Stimulated activated naive B cell treated with anti-CD40 and anti-IgM and Interleukin-4, amounts not matched to agents 10 μg/mL and 1 μg/mL and 100 μg/mL, for 72 hours (primary cell): ENCODE results near the gene HCN3.

Source experiments
- ATAC-seq, 2 donors: fragments of 150-1000 bp; cut with Tn5 transposase; replicated peaks; 2 replicates each; pipeline ENCODE4 v1.10.0; 2021; ENCODE audit warnings: moderate library complexity in 1 of 2
- DNase-seq: peaks from one replicate; pipeline ENCODE4 v3.0.0; 2021
- H3K27ac Mint-ChIP-seq: one replicate; pipeline ENCODE4 v1.8.0; 2022; ENCODE audit warnings: mild to moderate bottlenecking, mixed read lengths
- H3K27me3 Mint-ChIP-seq, 2 donors: one replicate each; pipeline ENCODE4 v1.8.0; 2022; ENCODE audit warnings: mixed read lengths in 2 of 2
- H3K36me3 Mint-ChIP-seq, 2 donors: one replicate each; pipeline ENCODE4 v1.8.0; 2022; ENCODE audit warnings: mixed read lengths in 2 of 2, mild to moderate bottlenecking in 1 of 2
- H3K4me1 Mint-ChIP-seq, 2 donors: one replicate each; pipeline ENCODE4 v1.8.0; 2022; ENCODE audit warnings: mixed read lengths in 2 of 2, mild to moderate bottlenecking in 1 of 2
- H3K4me3 Mint-ChIP-seq, 2 donors: one replicate each; pipeline ENCODE4 v1.8.0; 2022; ENCODE audit warnings: mild to moderate bottlenecking in 2 of 2, mixed read lengths in 2 of 2, moderate library complexity in 1 of 2
- H3K9me3 Mint-ChIP-seq, 2 donors: one replicate each; pipeline ENCODE4 v1.8.0; 2022; ENCODE audit warnings: mixed read lengths in 2 of 2, mild to moderate bottlenecking in 1 of 2

HCN3 gene

DNA sequence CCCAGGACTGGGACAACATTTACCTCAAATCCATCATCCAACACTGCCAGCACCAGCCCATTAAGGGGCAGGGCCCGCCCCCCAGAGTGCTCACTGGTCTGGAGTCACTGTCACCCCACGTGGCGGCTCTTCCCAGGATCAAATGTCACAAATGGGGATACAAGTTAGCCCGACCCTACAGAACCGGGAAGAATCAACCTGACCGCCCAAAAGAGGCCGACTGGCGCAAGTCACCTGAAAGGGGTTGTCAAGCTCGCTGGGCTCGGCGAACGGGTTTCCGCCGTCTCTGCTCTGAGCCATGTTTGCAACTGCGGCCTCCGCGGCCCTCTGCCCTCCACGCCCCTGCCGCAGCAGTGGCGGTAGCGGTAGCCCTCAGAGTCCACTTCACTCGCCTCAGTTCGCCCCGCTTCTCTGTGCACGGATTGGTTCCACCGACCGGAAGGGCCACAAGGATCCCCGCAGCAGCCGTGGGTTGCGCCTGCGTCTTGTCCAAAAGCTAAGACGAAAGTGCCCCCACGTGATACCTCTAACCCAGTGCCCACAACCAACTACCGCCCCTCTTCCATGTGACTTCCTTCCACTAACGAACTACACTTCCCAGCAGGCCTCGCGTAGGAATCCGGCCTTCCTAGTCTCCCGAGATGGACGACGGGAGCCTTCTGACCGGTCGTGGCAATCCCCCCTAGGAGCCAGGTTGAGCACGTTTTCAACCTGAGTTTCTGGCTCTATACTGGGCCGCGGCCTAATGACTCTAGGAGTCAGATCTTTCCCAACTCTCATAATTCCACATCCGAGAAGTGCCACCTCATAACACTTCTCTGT lies 15.2 kb upstream of the HCN3 start, which contains the start of gene SCAMP3:
Gene SCAMP3, minus strand, starts transcription at position 509 of the 822 bp plus-strand sequence. Its CDS starts 209 bp downstream, at position 300.
- no peaks in the 10 kb centered on the region for H3K27me3 Mint-ChIP-seq
- ATAC-seq = peak; percentile 97
- peak within 1 kb of the TSS; percentile 97 for H3K4me3 Mint-ChIP-seq
- peak; percentile 91 for DNase-seq
- H3K36me3 Mint-ChIP-seq = peaks cover 62 to 67% of the 10 kb centered on the region in 2 donors
- peaks cover 26 to 58% of the 10 kb centered on the region in 2 donors for H3K4me1 Mint-ChIP-seq
- no peaks in the 10 kb centered on the region for H3K9me3 Mint-ChIP-seq
- H3K27ac Mint-ChIP-seq = peak within 1 kb of the TSS; percentile 98

GRCh38 chr1:155263067-155263466 lies 14.2 kb upstream of the HCN3 start:
- no peaks in the 10 kb centered on the region for H3K27me3 Mint-ChIP-seq

GRCh38 chr1:155266553-155266952 lies 10.7 kb upstream of the HCN3 start:
- no peaks in the 10 kb centered on the region for H3K27me3 Mint-ChIP-seq
- no peaks in the 10 kb centered on the region for H3K9me3 Mint-ChIP-seq
- H3K27ac Mint-ChIP-seq = peak overlapping the region; percentile 3
- H3K4me1 Mint-ChIP-seq = peaks cover 18 to 45% of the 10 kb centered on the region in 2 donors
- H3K36me3 Mint-ChIP-seq = peaks cover 64 to 75% of the 10 kb centered on the region in 2 donors
- no peak overlapping the region for H3K4me3 Mint-ChIP-seq
- ATAC-seq (no peak), DNase-seq (no peak)

More at GRCh38 chr1:155263067-155263466, 14.2 kb upstream of the HCN3 start:
- DNase-seq (no peak), ATAC-seq (no peak)
- Mint-ChIP-seq H3K4me3 (no peak overlapping the region), H3K9me3 (no peaks in the 10 kb centered on the region), H3K27ac (peak overlapping the region; percentile 98), H3K4me1 (peaks cover 25 to 52% of the 10 kb centered on the region in 2 donors), H3K36me3 (peaks cover 63 to 68% of the 10 kb centered on the region in 2 donors)

DNA sequence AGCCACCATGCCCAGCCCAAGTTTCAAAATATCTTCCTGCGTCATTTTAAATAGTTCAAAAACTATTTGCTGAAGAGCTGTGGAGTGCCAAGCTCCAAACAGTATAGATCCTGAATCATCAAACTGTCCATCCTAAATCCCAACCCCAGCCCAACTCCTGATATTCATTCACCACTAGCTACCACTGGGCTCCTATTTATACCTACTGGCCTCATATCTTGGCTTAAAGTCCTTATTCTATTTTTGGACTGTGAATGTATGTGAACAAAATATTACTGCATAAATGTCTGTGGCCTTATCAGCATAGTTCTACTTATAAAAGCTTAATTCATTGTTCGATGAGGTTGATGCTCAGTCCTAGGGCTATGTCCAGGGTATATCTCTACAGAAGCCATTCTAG lies 9.9 kb upstream of the HCN3 start:
- Mint-ChIP-seq H3K4me3 (no peak overlapping the region), H3K4me1 (peaks cover 17 to 41% of the 10 kb centered on the region in 2 donors), H3K36me3 (peaks cover 56 to 68% of the 10 kb centered on the region in 2 donors), H3K27me3 (no peaks in the 10 kb centered on the region), H3K27ac (no peak overlapping the region), H3K9me3 (no peaks in the 10 kb centered on the region)
- DNase-seq = no peak
- no peak for ATAC-seq

- no peak for DNase-seq
- no peaks in the 10 kb centered on the region for H3K27me3 Mint-ChIP-seq
- no peak overlapping the region for H3K27ac Mint-ChIP-seq
- ATAC-seq = no peak
- no peak overlapping the region for H3K4me3 Mint-ChIP-seq
- H3K9me3 Mint-ChIP-seq = no peaks in the 10 kb centered on the region
- peaks cover 50 to 64% of the 10 kb centered on the region in 2 donors for H3K36me3 Mint-ChIP-seq
- peaks cover 13 to 37% of the 10 kb centered on the region in 2 donors for H3K4me1 Mint-ChIP-seq
These were observed 8.6 kb upstream of the HCN3 start for GRCh38 chr1:155268630-155269029.

DNA sequence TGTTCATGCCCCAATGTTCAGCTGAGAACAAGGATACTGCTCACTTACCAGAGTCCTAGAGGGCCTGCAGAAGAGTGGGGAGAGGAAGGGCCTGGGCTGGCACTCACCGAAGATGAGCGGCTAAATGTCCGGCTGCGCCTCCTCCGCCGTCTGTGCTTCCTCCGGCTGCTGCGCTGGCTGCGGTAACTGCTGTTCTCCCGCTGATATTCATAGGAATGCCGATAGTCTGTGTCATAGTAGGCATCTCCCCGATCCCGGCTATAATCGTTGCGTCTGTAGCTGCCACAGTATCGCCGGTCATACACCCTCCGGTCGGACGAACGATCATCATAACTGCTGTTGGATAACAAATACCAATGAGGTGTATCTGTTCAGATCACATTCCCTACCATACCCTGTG lies 7.9 kb upstream of the HCN3 start:
- Mint-ChIP-seq H3K4me1 (peaks cover 15 to 33% of the 10 kb centered on the region in 2 donors), H3K9me3 (no peaks in the 10 kb centered on the region), H3K27me3 (no peaks in the 10 kb centered on the region), H3K4me3 (no peak overlapping the region), H3K27ac (no peak overlapping the region), H3K36me3 (peaks cover 46 to 59% of the 10 kb centered on the region in 2 donors)
- DNase-seq (no peak), ATAC-seq (no peak)

- Mint-ChIP-seq H3K9me3 (no peaks in the 10 kb centered on the region), H3K4me3 (peak overlapping the region; percentile 92 to 94), H3K27me3 (no peaks in the 10 kb centered on the region), H3K36me3 (peaks cover 23 to 36% of the 10 kb centered on the region in 2 donors), H3K27ac (peak overlapping the region; percentile 95), H3K4me1 (peaks cover 29 to 47% of the 10 kb centered on the region in 2 donors)
- peak; percentile 42 to 56 for ATAC-seq
- no peak for DNase-seq
These were observed 4.6 kb upstream of the HCN3 start for GRCh38 chr1:155272466-155273342.

DNA sequence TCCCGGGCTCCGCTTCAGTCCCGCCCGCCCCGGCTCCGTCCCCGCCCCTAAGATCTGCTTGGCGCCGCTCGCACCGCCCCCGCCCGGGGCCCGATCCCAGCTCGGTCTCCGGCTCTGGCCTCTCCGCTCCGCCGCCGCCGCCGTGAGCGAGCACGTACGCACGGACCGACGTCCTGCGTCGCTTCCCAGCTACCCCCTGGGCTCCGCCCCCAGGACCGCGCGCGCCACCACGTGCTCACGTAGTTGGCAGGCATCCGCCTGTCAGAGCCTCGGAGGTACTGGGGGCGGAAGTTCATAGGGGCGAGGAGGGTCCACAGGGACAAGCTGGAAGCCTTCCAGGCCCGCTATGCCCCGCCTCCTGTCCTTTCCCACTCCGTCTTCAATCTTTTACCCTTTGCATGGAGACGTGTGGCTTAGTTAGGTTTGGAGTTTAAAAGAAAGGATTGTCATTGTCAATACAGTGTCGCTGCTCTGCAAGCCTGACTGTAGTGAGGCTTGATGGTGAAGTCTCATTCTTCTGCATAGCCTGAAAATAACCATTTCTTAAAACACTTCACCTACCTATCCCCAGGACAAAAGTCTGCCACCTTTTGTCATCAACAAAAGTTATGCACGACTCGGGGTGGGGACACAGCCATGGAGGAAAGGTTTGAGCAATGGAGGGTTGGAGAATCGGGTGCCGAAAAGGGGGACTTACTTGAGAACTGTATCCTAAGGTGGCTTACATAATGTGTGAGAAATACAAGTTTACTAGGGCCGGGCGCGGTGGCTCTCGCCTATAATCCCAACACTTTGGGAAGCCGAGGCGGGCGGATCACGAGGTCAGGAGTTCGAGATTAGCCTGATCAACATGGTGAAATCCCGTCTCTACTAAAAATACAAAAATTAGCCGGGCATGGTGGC lies 3.7 kb upstream of the HCN3 start, which contains the start of gene CLK2:
Gene CLK2, minus strand, starts transcription at position 162 of the 903 bp plus-strand sequence. CDS start 2,527 bp downstream, outside the sequence.
- peaks cover 32 to 54% of the 10 kb centered on the region in 2 donors for H3K4me1 Mint-ChIP-seq
- peak within 1 kb of the TSS; percentile 92 to 94 for H3K4me3 Mint-ChIP-seq
- peaks cover 16 to 29% of the 10 kb centered on the region in 2 donors for H3K36me3 Mint-ChIP-seq

GRCh38 chr1:155277902-155278688 lies 832 bp downstream of the HCN3 start:
- Mint-ChIP-seq H3K27ac (no peak overlapping the region), H3K27me3 (no peaks in the 10 kb centered on the region), H3K4me1 (peaks cover 27 to 44% of the 10 kb centered on the region in 2 donors), H3K9me3 (no peaks in the 10 kb centered on the region), H3K36me3 (peaks cover 2 to 8% of the 10 kb centered on the region in 2 donors), H3K4me3 (peak overlapping the region; percentile 86 to 88)
- DNase-seq (peak; percentile 47), ATAC-seq (peak; percentile 28 to 41)

More for the DNA sequence above, 3.7 kb upstream of the HCN3 start, which contains the start of gene CLK2:
- H3K9me3 Mint-ChIP-seq = no peaks in the 10 kb centered on the region
- ATAC-seq = peak; percentile 91
- H3K27ac Mint-ChIP-seq = peak within 1 kb of the TSS; percentile 95
- H3K27me3 Mint-ChIP-seq = no peaks in the 10 kb centered on the region
- DNase-seq = peak; percentile 94

GRCh38 chr1:155278689-155279160 lies 1.5 kb downstream of the HCN3 start:
- Mint-ChIP-seq H3K36me3 (peaks cover 0 to 3% of the 10 kb centered on the region in 2 donors), H3K9me3 (no peaks in the 10 kb centered on the region), H3K4me1 (peaks cover 23 to 41% of the 10 kb centered on the region in 2 donors)

DNA sequence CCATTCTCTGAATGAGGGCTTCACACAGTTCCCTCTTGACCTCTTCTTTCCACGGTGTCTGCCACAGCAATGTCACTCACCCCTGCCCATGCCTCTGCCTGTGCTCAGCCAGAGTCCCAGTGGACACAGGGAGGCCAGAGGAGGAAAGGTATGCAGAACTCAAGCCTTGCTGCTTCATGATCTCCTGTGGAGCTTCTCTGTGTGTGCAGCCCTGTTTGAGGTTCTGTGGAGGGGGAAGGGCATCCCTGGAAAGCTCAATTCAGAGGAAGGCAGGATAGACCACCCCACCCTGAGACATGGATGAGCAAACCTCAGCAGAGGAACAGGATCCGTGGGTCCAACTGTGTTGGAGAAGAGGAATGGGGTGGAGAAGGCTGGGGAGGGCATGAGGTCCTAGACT lies 2.0 kb downstream of the HCN3 start:
- H3K27ac Mint-ChIP-seq = no peak overlapping the region
- H3K4me1 Mint-ChIP-seq = peaks cover 21 to 39% of the 10 kb centered on the region in 2 donors
- no peaks in the 10 kb centered on the region for H3K27me3 Mint-ChIP-seq
- H3K36me3 Mint-ChIP-seq = peaks cover 0 to 2% of the 10 kb centered on the region in 2 donors
- ATAC-seq = no peak
- no peak for DNase-seq
- H3K9me3 Mint-ChIP-seq = no peaks in the 10 kb centered on the region
- H3K4me3 Mint-ChIP-seq = no peak overlapping the region

More at GRCh38 chr1:155278689-155279160, 1.5 kb downstream of the HCN3 start:
- DNase-seq (no peak), ATAC-seq (no peak)
- Mint-ChIP-seq H3K27me3 (no peaks in the 10 kb centered on the region), H3K4me3 (peak overlapping the region; percentile 22 to 26), H3K27ac (no peak overlapping the region)

DNA sequence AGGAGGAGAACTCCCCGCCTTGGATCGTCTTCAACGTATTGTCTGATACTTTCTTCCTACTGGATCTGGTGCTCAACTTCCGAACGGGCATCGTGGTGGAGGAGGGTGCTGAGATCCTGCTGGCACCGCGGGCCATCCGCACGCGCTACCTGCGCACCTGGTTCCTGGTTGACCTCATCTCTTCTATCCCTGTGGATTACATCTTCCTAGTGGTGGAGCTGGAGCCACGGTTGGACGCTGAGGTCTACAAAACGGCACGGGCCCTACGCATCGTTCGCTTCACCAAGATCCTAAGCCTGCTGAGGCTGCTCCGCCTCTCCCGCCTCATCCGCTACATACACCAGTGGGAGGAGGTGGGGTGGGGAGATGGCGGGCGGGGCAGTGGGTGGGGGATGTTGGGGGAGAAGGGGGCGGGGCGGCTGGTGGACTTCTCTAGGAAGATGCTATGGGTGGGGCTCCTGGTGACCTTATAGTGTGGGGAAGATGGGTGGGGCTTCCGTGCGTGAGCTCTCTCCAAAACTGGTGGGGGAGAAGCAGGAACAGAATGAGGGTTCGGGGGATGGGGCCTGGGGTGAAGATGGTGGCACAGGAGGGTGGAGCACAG lies 5.3 kb downstream of the HCN3 start:
- no peak overlapping the region for H3K4me3 Mint-ChIP-seq
- no peaks in the 10 kb centered on the region for H3K27me3 Mint-ChIP-seq
- ATAC-seq = no peak
- no peak overlapping the region for H3K27ac Mint-ChIP-seq
- peaks cover 0 to 2% of the 10 kb centered on the region in 2 donors for H3K36me3 Mint-ChIP-seq
- no peak for DNase-seq
- H3K4me1 Mint-ChIP-seq = peaks cover 7 to 17% of the 10 kb centered on the region in 2 donors
- no peaks in the 10 kb centered on the region for H3K9me3 Mint-ChIP-seq
